ENCODE measurements around the gene HAGH.
A peak's percentile ranks its signal among the peaks of the same experiment; 100 is the strongest.

HAGH gene

GRCh38 chr16:1774448-1774780 lies 52.2 kb downstream of the HAGH start:
- peak overlapping the region; percentile 50 to 75 for H3K9ac ChIP-seq (ENCODE audit: low read depth in 1 of 2, low read length in 2 of 2)
- H3K4me3 ChIP-seq (ENCODE audit: low read depth in 1 of 2, low read length in 2 of 2) = peak overlapping the region; percentile 77 to 91
- no peak overlapping the region for H3K27ac ChIP-seq (ENCODE audit: low read depth, low read length)
- peaks cover 12 to 31% of the 10 kb centered on the region in 2 donors for H3K4me1 ChIP-seq (ENCODE audit: control insufficient read depth in 1 of 2, insufficient read depth in 2 of 2, low read length in 2 of 2)
- H3K27me3 ChIP-seq (ENCODE audit: control insufficient read depth in 1 of 2, insufficient read depth in 2 of 2, low read length in 2 of 2) = no peaks in the 10 kb centered on the region
- H3K36me3 ChIP-seq (ENCODE audit: control insufficient read depth in 1 of 2, insufficient read depth in 2 of 2, low read length in 2 of 2) = peaks cover 7 to 38% of the 10 kb centered on the region in 2 donors
- H3K9me3 ChIP-seq (ENCODE audit: control insufficient read depth in 1 of 2, low read length in 2 of 2) = no peaks in the 10 kb centered on the region

- Histone ChIP-seq H3K27ac (ENCODE audit: low read depth, low read length) (no peak overlapping the region), H3K36me3 (ENCODE audit: control insufficient read depth in 1 of 2, insufficient read depth in 2 of 2, low read length in 2 of 2) (peaks cover 7 to 38% of the 10 kb centered on the region in 2 donors), H3K4me1 (ENCODE audit: control insufficient read depth in 1 of 2, insufficient read depth in 2 of 2, low read length in 2 of 2) (peaks cover 12 to 31% of the 10 kb centered on the region in 2 donors)
Observed at GRCh38 chr16:1773703-1774447, 52.8 kb downstream of the HAGH start.

GRCh38 chr16:1772908-1773702 lies 53.5 kb downstream of the HAGH start, which contains the start of gene MRPS34:
Gene MRPS34, minus strand, starts transcription at chr16:1773134. Its CDS starts 15 bp downstream, at chr16:1773119.
- Histone ChIP-seq H3K27me3 (ENCODE audit: control insufficient read depth in 1 of 2, insufficient read depth in 2 of 2, low read length in 2 of 2) (no peaks in the 10 kb centered on the region), H3K9ac (ENCODE audit: low read depth in 1 of 2, low read length in 2 of 2) (peak within 1 kb of the TSS; percentile 50 to 75), H3K36me3 (ENCODE audit: control insufficient read depth in 1 of 2, insufficient read depth in 2 of 2, low read length in 2 of 2) (peaks cover 7 to 38% of the 10 kb centered on the region in 2 donors), H3K27ac (ENCODE audit: low read depth, low read length) (peak within 1 kb of the TSS; percentile 80), H3K4me1 (ENCODE audit: control insufficient read depth in 1 of 2, insufficient read depth in 2 of 2, low read length in 2 of 2) (peaks cover 12 to 31% of the 10 kb centered on the region in 2 donors), H3K9me3 (ENCODE audit: control insufficient read depth in 1 of 2, low read length in 2 of 2) (no peaks in the 10 kb centered on the region), H3K4me3 (ENCODE audit: low read depth in 1 of 2, low read length in 2 of 2) (peak within 1 kb of the TSS; percentile 77 to 91)

More at GRCh38 chr16:1773703-1774447, 52.8 kb downstream of the HAGH start:
- H3K4me3 ChIP-seq (ENCODE audit: low read depth in 1 of 2, low read length in 2 of 2) = peak overlapping the region; percentile 77 to 91
- no peaks in the 10 kb centered on the region for H3K27me3 ChIP-seq (ENCODE audit: control insufficient read depth in 1 of 2, insufficient read depth in 2 of 2, low read length in 2 of 2)
- no peaks in the 10 kb centered on the region for H3K9me3 ChIP-seq (ENCODE audit: control insufficient read depth in 1 of 2, low read length in 2 of 2)
- H3K9ac ChIP-seq (ENCODE audit: low read depth in 1 of 2, low read length in 2 of 2) = peak overlapping the region; percentile 50 to 75

DNA sequence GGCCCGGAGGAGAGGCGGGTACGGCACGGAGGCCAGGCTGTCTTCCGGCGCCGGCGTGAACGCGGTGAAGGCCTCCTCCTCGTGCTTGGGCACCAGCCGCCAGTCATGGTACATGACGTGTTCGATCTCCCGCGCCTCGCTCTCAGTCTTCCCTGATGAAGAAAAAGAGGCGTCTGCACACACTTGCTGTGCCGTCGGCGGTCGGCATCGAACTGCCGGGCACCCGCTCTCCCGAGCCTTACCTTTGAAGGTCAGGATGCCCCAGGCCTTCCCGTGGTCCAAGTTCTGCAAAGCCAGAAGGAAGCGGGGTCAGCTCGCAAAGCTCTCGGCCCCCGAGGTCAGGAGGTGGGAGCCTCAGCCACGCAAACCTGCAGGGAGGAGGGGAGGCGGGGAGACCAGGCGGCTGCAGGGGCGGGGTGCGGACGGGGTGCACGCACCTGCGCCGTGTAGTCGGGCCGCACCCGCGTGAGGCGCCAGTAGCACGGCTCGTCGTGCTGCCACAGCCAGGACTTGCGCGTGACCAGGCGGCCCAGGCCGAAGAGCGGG lies 54.2 kb downstream of the HAGH start, which contains the start of gene EME2:
Gene EME2, plus strand, starts transcription at position 449 of the 546 bp plus-strand sequence. CDS start 418 bp downstream, outside the sequence.
- Histone ChIP-seq H3K27me3 (ENCODE audit: control insufficient read depth in 1 of 2, insufficient read depth in 2 of 2, low read length in 2 of 2) (no peaks in the 10 kb centered on the region), H3K4me1 (ENCODE audit: control insufficient read depth in 1 of 2, insufficient read depth in 2 of 2, low read length in 2 of 2) (peaks cover 12 to 31% of the 10 kb centered on the region in 2 donors), H3K9me3 (ENCODE audit: control insufficient read depth in 1 of 2, low read length in 2 of 2) (no peaks in the 10 kb centered on the region), H3K27ac (ENCODE audit: low read depth, low read length) (peak within 1 kb of the TSS; percentile 80), H3K36me3 (ENCODE audit: control insufficient read depth in 1 of 2, insufficient read depth in 2 of 2, low read length in 2 of 2) (peaks cover 7 to 38% of the 10 kb centered on the region in 2 donors), H3K4me3 (ENCODE audit: low read depth in 1 of 2, low read length in 2 of 2) (peak within 1 kb of the TSS; percentile 77 to 91), H3K9ac (ENCODE audit: low read depth in 1 of 2, low read length in 2 of 2) (peak within 1 kb of the TSS; percentile 50 to 75)

GRCh38 chr16:1771864-1772361 lies 54.7 kb downstream of the HAGH start:
- Histone ChIP-seq H3K36me3 (ENCODE audit: control insufficient read depth in 1 of 2, insufficient read depth in 2 of 2, low read length in 2 of 2) (peaks cover 7 to 38% of the 10 kb centered on the region in 2 donors), H3K27ac (ENCODE audit: low read depth, low read length) (no peak overlapping the region), H3K4me3 (ENCODE audit: low read depth in 1 of 2, low read length in 2 of 2) (peak overlapping the region; percentile 77 to 91), H3K9ac (ENCODE audit: low read depth in 1 of 2, low read length in 2 of 2) (peak overlapping the region; percentile 50 to 75), H3K4me1 (ENCODE audit: control insufficient read depth in 1 of 2, insufficient read depth in 2 of 2, low read length in 2 of 2) (peaks cover 12 to 31% of the 10 kb centered on the region in 2 donors), H3K9me3 (ENCODE audit: control insufficient read depth in 1 of 2, low read length in 2 of 2) (no peaks in the 10 kb centered on the region), H3K27me3 (ENCODE audit: control insufficient read depth in 1 of 2, insufficient read depth in 2 of 2, low read length in 2 of 2) (no peaks in the 10 kb centered on the region)

DNA sequence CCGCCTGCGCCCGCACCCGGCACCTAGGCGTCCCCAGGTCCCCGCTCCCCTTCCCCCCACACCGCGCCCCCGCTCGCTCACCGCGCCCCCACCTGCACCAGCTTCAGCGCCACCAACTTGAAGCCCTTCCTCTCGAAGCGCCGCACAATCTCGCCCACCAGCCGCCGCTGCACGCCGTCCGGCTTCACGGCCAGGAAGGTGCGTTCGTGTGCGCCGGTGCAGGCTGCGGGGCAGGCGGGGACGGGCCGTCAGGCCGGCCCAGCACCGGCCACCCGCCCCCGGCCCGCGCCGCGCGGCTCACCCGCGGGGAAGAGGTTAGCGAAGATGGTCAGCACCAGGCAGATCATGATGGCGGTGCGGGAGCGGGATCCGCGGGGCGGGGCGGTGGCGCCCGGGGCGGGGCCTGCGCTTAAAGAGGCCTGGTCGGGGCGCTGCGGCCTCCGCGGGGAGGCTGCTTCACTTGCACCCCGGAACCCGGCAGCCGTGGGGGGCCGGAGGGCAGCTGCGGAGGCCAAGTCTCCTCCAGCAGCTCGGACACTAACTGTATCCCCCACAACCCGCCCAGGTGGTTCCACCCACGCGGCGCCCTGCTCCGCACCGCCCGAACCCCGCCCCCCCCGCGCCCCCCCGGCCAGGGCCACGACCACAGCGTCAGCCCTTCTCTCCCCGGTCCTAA lies 55.3 kb downstream of the HAGH start, which contains the start of gene NME3:
Gene NME3, minus strand, starts transcription at position 356 of the 676 bp plus-strand sequence. Its CDS starts 9 bp downstream, at position 347.
- Histone ChIP-seq H3K9ac (ENCODE audit: low read depth in 1 of 2, low read length in 2 of 2) (peak within 1 kb of the TSS; percentile 59 to 75), H3K9me3 (ENCODE audit: control insufficient read depth in 1 of 2, low read length in 2 of 2) (no peaks in the 10 kb centered on the region), H3K4me3 (ENCODE audit: low read depth in 1 of 2, low read length in 2 of 2) (peak within 1 kb of the TSS; percentile 77 to 91), H3K4me1 (ENCODE audit: control insufficient read depth in 1 of 2, insufficient read depth in 2 of 2, low read length in 2 of 2) (peaks cover 12 to 31% of the 10 kb centered on the region in 2 donors), H3K36me3 (ENCODE audit: control insufficient read depth in 1 of 2, insufficient read depth in 2 of 2, low read length in 2 of 2) (peaks cover 6 to 35% of the 10 kb centered on the region in 2 donors), H3K27me3 (ENCODE audit: control insufficient read depth in 1 of 2, insufficient read depth in 2 of 2, low read length in 2 of 2) (no peaks in the 10 kb centered on the region), H3K27ac (ENCODE audit: low read depth, low read length) (peak within 1 kb of the TSS; percentile 42)

- H3K4me3 ChIP-seq (ENCODE audit: low read depth in 1 of 2, low read length in 2 of 2) = peak overlapping the region; percentile 77 to 91
- no peaks in the 10 kb centered on the region for H3K9me3 ChIP-seq (ENCODE audit: control insufficient read depth in 1 of 2, low read length in 2 of 2)
- H3K4me1 ChIP-seq (ENCODE audit: control insufficient read depth in 1 of 2, insufficient read depth in 2 of 2, low read length in 2 of 2) = peaks cover 12 to 31% of the 10 kb centered on the region in 2 donors
- peak overlapping the region; percentile 57 to 59 for H3K9ac ChIP-seq (ENCODE audit: low read depth in 1 of 2, low read length in 2 of 2)
- no peaks in the 10 kb centered on the region for H3K27me3 ChIP-seq (ENCODE audit: control insufficient read depth in 1 of 2, insufficient read depth in 2 of 2, low read length in 2 of 2)
- H3K27ac ChIP-seq (ENCODE audit: low read depth, low read length) = peak overlapping the region; percentile 42
- peaks cover 2 to 36% of the 10 kb centered on the region in 2 donors for H3K36me3 ChIP-seq (ENCODE audit: control insufficient read depth in 1 of 2, insufficient read depth in 2 of 2, low read length in 2 of 2)
Observed at GRCh38 chr16:1770328-1771187, 56.1 kb downstream of the HAGH start.

DNA sequence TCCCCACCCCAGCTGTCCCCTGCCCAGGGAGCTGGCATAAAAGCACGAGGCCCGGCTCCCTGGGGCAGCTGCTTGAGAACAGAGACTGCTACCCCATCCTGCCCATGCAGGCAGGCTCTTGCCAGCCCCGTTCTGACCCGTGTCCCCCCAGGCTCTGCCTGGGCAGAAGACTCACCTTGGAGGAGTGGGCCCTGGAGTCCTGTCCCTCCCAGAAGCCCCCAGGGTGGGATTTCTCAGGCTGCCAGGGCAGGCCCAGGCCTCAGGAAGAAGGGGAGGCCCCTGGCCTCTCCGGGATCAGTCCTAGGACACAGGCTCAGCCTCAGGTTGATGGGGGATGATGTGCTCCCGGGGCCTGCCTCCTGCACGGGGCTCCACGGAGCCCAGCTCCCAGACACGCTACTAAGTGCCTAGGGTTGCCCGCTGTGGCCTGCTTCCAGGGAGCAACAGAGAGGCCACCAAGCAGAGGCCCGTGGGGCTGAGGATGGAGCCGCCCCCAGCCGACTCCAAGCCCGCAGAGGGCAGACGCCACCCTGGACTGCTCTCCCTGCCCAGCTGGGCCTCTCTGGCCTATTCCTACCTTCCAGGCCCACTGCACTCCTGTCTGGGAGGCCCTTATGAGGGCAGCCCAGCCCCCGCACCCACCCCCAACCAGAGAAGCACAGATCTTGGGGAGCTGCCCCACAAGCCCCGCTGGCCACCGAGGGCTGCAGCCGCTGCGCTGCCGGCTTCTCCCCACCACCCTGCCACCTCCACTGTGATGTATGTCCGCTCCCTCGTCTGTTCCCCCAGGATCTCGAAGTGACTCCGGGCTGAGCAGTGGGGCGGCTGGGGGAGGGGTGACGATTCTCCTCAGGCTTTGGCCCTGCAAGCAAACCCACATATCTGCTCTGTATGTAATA lies 57.0 kb downstream of the HAGH start:
- Histone ChIP-seq H3K27me3 (ENCODE audit: control insufficient read depth in 1 of 2, insufficient read depth in 2 of 2, low read length in 2 of 2) (no peaks in the 10 kb centered on the region), H3K4me3 (ENCODE audit: low read depth in 1 of 2, low read length in 2 of 2) (peak overlapping the region; percentile 77 to 91), H3K9ac (ENCODE audit: low read depth in 1 of 2, low read length in 2 of 2) (peak overlapping the region in 1 of 2 donors; percentile 59), H3K9me3 (ENCODE audit: control insufficient read depth in 1 of 2, low read length in 2 of 2) (no peaks in the 10 kb centered on the region), H3K36me3 (ENCODE audit: control insufficient read depth in 1 of 2, insufficient read depth in 2 of 2, low read length in 2 of 2) (peaks cover 11 to 42% of the 10 kb centered on the region in 2 donors), H3K4me1 (ENCODE audit: control insufficient read depth in 1 of 2, insufficient read depth in 2 of 2, low read length in 2 of 2) (peaks cover 10 to 28% of the 10 kb centered on the region in 2 donors), H3K27ac (ENCODE audit: low read depth, low read length) (no peak overlapping the region)

All from duodenal mucosa (tissue), 2 donors.